MCF 10A (cell line): Measurements from ENCODE around the gene GALR3. TPM values are rescaled to one million over a fixed set of nuclear protein-coding genes. Genes with fewer than 3 reads are reported as not detected.
A peak's percentile ranks its signal among the peaks of the same experiment; 100 is the strongest.

Source experiments
- BruUV-seq: library from RNA; stranded (reverse); fragments of 400-500 nt; replicated peaks from 2 replicates; lab custom pipeline; 2021; lab: Mats Ljungman, UMichigan
- CTCF ChIA-PET: fragments of 300-600 bp; sonication (Branson Sonifier 250); formaldehyde crosslinking; extraction: SDS; loops from one replicate; lab custom pipeline; 2021; ENCODE audit warnings: antibody characterized with exemption, inconsistent platforms; lab: Yijun Ruan, JAX
- POLR2A ChIA-PET: fragments of 300-600, 350-650 bp; sonication (Branson Sonifier 250); formaldehyde crosslinking; extraction: SDS; loops from one replicate; lab custom pipeline; 2020; ENCODE audit warnings: antibody characterized with exemption, inconsistent platforms; lab: Yijun Ruan, JAX
- DNase-seq: peaks from one replicate; pipeline ENCODE4 v3.0.0-alpha.2; 2018; ENCODE audit not compliant: unreplicated experiment
- H3K27ac Mint-ChIP-seq: one replicate; pipeline ENCODE4 v1.8.0; 2022; ENCODE audit warnings: mild to moderate bottlenecking, low read depth, mixed read lengths; ENCODE audit not compliant: unreplicated experiment
- H3K27me3 Mint-ChIP-seq: one replicate; pipeline ENCODE4 v1.8.0; 2022; ENCODE audit warnings: mixed read lengths; ENCODE audit not compliant: insufficient read depth, unreplicated experiment
- H3K36me3 Mint-ChIP-seq: one replicate; pipeline ENCODE4 v1.8.0; 2022; ENCODE audit warnings: mild to moderate bottlenecking, moderate library complexity, mixed read lengths; ENCODE audit not compliant: insufficient read depth, unreplicated experiment
- H3K4me1 Mint-ChIP-seq: one replicate; pipeline ENCODE4 v1.8.0; 2022; ENCODE audit warnings: mixed read lengths; ENCODE audit not compliant: insufficient read depth, unreplicated experiment
- H3K4me3 Mint-ChIP-seq: one replicate; pipeline ENCODE4 v1.8.0; 2022; ENCODE audit warnings: mild to moderate bottlenecking, moderate library complexity, mixed read lengths; ENCODE audit not compliant: unreplicated experiment
- H3K9me3 Mint-ChIP-seq: one replicate; pipeline ENCODE4 v1.8.0; 2022; ENCODE audit warnings: mixed read lengths; ENCODE audit not compliant: unreplicated experiment
- intact Hi-C: fragments of 100-400 bp; cut with micrococcal nuclease; formaldehyde crosslinking; loops from 2 replicates; pipeline ENCODE4 v1.14.1; 2022
- total RNA-seq: library from RNA; stranded (reverse); gene quantifications from 2 replicates; pipeline ENCODE4 v1.2.3, GENCODE V29; 2022
- TF ChIP-seq, protein P1 (sequence below): fragments of 200-600 bp; IDR thresholded peaks from one replicate; pipeline ENCODE4 v1.8.0; 2022; ENCODE audit warnings: antibody characterized with exemption, mild to moderate bottlenecking; ENCODE audit not compliant: unreplicated experiment

Gene GALR3
- total RNA-seq, 1 experiment from 2014 or later, result 0.26 TPM

DNA sequence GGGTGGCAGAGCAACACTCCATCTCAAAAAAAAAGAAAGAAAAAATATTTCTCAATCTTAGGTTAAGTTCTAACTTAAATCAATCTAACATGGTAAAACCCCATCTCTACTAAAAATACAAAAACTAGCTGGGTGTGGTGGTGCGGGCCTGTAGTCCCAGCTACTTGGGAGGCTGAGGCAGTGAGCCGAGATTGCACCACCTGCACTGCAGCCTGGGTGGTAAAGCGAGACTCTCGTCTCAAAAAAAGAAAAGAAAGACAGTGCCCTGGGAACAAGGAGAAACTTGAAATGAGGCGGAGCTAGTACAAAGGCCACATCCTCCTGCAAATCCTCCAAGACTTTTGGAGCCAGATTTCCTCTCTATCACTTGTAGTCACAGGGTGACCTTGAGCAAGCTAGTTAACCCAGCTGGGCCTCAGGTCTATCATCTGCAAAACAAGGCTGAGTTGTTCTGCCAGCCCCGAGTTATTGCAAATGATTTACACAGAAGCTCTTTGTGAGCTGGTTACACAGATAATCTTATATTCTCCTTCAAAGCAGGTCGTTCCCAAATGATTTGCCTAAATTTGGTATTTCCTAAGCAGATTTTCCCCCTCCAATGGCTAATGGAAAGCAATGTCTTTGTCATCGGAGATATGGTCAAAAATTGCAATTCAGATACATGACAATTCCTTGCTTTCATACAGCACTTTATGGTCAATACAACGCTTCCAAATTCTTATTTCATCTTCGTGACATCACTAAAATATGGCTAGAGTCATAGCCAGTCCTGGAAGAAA, 19.0 kb downstream of the GALR3 start:
- Mint-ChIP-seq H3K4me3 (peak overlapping the region; percentile 82), H3K9me3 (no peaks in the 10 kb centered on the region), H3K27me3 (no peaks in the 10 kb centered on the region), H3K36me3 (peaks cover 43% of the 10 kb centered on the region), H3K4me1 (peaks cover 5% of the 10 kb centered on the region), H3K27ac (no peak overlapping the region)
- CTCF ChIA-PET, result interaction anchor here (0.6 to 1.5 kb wide), 3 partner anchors 21 to 33 kb away, joined by 3 to 7 read pairs (median 4); no protein-coding TSS in a partner anchor
- POLR2A ChIA-PET, result interaction anchor here (0.8 to 3.6 kb wide), 7 partner anchors 10 to 47 kb away, joined by 3 to 39 read pairs (median 4); partner anchors contain the start of gene GCAT
- intact Hi-C loops, result no loop called here
- no peak for DNase-seq
- BruUV-seq, result no TSS peak
- TF ChIP-seq, protein P1, sequence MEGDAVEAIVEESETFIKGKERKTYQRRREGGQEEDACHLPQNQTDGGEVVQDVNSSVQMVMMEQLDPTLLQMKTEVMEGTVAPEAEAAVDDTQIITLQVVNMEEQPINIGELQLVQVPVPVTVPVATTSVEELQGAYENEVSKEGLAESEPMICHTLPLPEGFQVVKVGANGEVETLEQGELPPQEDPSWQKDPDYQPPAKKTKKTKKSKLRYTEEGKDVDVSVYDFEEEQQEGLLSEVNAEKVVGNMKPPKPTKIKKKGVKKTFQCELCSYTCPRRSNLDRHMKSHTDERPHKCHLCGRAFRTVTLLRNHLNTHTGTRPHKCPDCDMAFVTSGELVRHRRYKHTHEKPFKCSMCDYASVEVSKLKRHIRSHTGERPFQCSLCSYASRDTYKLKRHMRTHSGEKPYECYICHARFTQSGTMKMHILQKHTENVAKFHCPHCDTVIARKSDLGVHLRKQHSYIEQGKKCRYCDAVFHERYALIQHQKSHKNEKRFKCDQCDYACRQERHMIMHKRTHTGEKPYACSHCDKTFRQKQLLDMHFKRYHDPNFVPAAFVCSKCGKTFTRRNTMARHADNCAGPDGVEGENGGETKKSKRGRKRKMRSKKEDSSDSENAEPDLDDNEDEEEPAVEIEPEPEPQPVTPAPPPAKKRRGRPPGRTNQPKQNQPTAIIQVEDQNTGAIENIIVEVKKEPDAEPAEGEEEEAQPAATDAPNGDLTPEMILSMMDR, result no peak

DNA sequence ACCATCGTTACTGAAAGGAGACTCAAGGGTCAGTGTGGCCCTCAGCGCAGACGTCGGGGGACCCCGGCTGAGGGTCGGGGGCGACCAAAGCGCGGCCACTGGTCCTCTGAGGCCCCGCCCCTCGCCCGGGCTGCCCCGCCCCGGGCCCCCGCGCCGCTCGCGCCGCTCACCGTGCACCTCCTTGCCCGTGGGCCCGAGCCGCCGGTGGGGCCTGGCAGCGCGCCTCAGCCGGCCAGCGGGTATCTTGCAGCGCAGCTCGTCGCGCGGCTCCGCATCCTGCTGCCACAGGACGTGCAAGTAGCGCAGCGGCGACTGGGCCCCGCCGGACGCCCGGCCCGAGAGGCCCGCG, 20.5 kb downstream of the GALR3 start:
- CTCF ChIA-PET, result interaction anchor here (0.6 to 2.1 kb wide), 7 partner anchors 11 to 201 kb away, joined by 3 to 9 read pairs (median 5); partner anchors contain the start of gene MICALL1
- peak; percentile 17 for DNase-seq
- BruUV-seq, result no TSS peak
- peaks cover 5% of the 10 kb centered on the region for H3K4me1 Mint-ChIP-seq
- peaks cover 41% of the 10 kb centered on the region for H3K36me3 Mint-ChIP-seq
- intact Hi-C loops, result no loop called here
- H3K27me3 Mint-ChIP-seq, result no peaks in the 10 kb centered on the region
- H3K4me3 Mint-ChIP-seq, result peak overlapping the region; percentile 82
- H3K27ac Mint-ChIP-seq, result no peak overlapping the region
- no peaks in the 10 kb centered on the region for H3K9me3 Mint-ChIP-seq
- POLR2A ChIA-PET, result interaction anchor here (0.6 to 3.6 kb wide), 23 partner anchors 9 to 690 kb away, joined by 3 to 39 read pairs (median 4); partner anchors contain the start of genes C22orf23, GCAT, MICALL1 and PDXP
- TF ChIP-seq, protein P1, result no peak

DNA sequence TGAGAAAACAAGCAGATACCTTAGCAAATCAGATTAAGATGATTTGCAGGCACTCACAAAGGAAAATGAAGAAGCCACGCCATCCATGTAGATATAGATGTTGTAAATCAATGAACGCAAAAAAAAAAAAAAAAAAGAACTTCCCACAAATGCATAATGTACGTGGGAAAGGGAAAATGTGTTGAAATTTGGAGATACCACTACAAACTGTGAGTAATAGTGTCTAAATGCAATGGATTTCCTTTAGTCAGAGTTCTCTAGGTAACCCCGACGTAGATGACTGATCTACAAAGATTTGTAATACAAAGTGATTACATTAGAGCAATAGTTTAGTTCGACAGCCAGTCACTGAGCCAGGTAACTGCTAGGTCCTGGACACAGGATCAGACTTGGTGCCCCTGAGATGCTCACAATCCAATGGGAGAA, 21.7 kb downstream of the GALR3 start:
- H3K9me3 Mint-ChIP-seq, result no peaks in the 10 kb centered on the region
- H3K4me1 Mint-ChIP-seq, result peaks cover 5% of the 10 kb centered on the region
- peaks cover 43% of the 10 kb centered on the region for H3K36me3 Mint-ChIP-seq
- ChIA-PET CTCF (interaction anchor here (1.1 to 2.1 kb wide), 5 partner anchors 18 to 61 kb away, joined by 3 to 9 read pairs (median 5); partner anchors contain the start of gene MICALL1), POLR2A (interaction anchor here (0.7 to 3.6 kb wide), 14 partner anchors 10 to 1534 kb away, joined by 3 to 39 read pairs (median 6); partner anchors contain the start of genes C22orf23, GCAT, MICALL1 and POLR2F)
- DNase-seq, result no peak
- peak overlapping the region; percentile 66 for H3K27ac Mint-ChIP-seq
- no TSS peak for BruUV-seq
- peak overlapping the region; percentile 82 for H3K4me3 Mint-ChIP-seq
- TF ChIP-seq, protein P1, result no peak
- no peaks in the 10 kb centered on the region for H3K27me3 Mint-ChIP-seq
- intact Hi-C loops, result no loop called here

DNA sequence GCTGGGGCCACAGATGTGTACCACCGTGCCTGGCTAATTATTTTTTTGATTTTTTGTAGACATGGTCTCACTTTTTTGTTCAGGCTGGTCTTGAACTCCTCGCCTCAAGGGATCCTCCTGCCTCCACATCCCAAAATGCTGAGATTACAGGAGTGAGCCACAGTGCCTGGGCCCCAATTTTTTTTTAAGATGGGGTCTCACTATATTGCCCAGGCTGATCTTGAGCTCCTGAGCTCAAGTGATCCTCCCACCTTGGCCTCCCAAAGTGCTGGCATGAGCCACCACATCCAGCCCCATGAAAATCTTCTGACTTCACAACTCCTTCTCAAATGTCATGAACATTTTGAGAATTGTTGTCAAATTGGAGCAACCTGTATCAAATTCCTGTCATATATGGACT, 23.3 kb downstream of the GALR3 start:
- Mint-ChIP-seq H3K27ac (no peak overlapping the region), H3K36me3 (peaks cover 50% of the 10 kb centered on the region), H3K4me1 (peaks cover 13% of the 10 kb centered on the region), H3K9me3 (no peaks in the 10 kb centered on the region), H3K27me3 (no peaks in the 10 kb centered on the region), H3K4me3 (no peak overlapping the region)
- intact Hi-C loops, result no loop called here
- CTCF ChIA-PET, result interaction anchor here (0.6 to 1.6 kb wide), 3 partner anchors 17 to 859 kb away, joined by 4 to 6 read pairs (median 5); partner anchors contain the start of gene GTPBP1
- TF ChIP-seq, protein P1, result no peak
- no TSS peak for BruUV-seq
- no peak for DNase-seq
- POLR2A ChIA-PET, result interaction anchor here (1.6 kb wide), 1 partner anchor 60 kb away, joined by 5 read pairs; the partner anchor contains the start of gene MICALL1
